Endothelial cell (in vitro differentiated cells): ENCODE data around the gene PAM. TPM values are rescaled to one million over a fixed set of nuclear protein-coding genes. Genes with fewer than 3 reads are reported as not detected.

Experiments used
- DNase-seq: peaks from one replicate; pipeline ENCODE4 v3.0.0; 2021; ENCODE audit warnings: low spot score
- H3K27ac Mint-ChIP-seq: one replicate; pipeline ENCODE4 v1.8.0; 2021; ENCODE audit warnings: mixed read lengths, inconsistent platforms; ENCODE audit not compliant: unreplicated experiment
- H3K27me3 Mint-ChIP-seq: one replicate; pipeline ENCODE4 v1.8.0; 2021; ENCODE audit warnings: mild to moderate bottlenecking, moderate library complexity, mixed read lengths, inconsistent platforms; ENCODE audit not compliant: unreplicated experiment
- H3K36me3 Mint-ChIP-seq: one replicate; pipeline ENCODE4 v1.8.0; 2021; ENCODE audit warnings: mild to moderate bottlenecking, low read depth, mixed read lengths, inconsistent platforms; ENCODE audit not compliant: unreplicated experiment
- H3K4me1 Mint-ChIP-seq: one replicate; pipeline ENCODE4 v1.8.0; 2021; ENCODE audit warnings: mild to moderate bottlenecking, mixed read lengths, inconsistent platforms; ENCODE audit not compliant: unreplicated experiment
- H3K4me3 Mint-ChIP-seq: one replicate; pipeline ENCODE4 v1.8.0; 2021; ENCODE audit warnings: mild to moderate bottlenecking, mixed read lengths, inconsistent platforms; ENCODE audit not compliant: unreplicated experiment
- H3K9me3 Mint-ChIP-seq: one replicate; pipeline ENCODE4 v1.8.0; 2021; ENCODE audit warnings: mixed read lengths, inconsistent platforms; ENCODE audit not compliant: unreplicated experiment
- total RNA-seq: library from RNA; stranded (reverse); fragmentation: NEBNext Ultra II Directional; extraction: Animal tissue kit (Norgen Biotek cat#: 25700); gene quantifications from one replicate; pipeline ENCODE4 v1.2.1, GENCODE V29; 2021; ENCODE audit not compliant: unreplicated experiment
- TF ChIP-seq, protein P1 (sequence below): fragments of 200-600 bp; sonication (generic); IDR thresholded peaks from one replicate; pipeline ENCODE4 v1.5.0; 2021; ENCODE audit warnings: antibody characterized with exemption; ENCODE audit not compliant: unreplicated experiment

Gene PAM
- total RNA-seq, 1 donor from 2014 or later, result 255 TPM

DNA sequence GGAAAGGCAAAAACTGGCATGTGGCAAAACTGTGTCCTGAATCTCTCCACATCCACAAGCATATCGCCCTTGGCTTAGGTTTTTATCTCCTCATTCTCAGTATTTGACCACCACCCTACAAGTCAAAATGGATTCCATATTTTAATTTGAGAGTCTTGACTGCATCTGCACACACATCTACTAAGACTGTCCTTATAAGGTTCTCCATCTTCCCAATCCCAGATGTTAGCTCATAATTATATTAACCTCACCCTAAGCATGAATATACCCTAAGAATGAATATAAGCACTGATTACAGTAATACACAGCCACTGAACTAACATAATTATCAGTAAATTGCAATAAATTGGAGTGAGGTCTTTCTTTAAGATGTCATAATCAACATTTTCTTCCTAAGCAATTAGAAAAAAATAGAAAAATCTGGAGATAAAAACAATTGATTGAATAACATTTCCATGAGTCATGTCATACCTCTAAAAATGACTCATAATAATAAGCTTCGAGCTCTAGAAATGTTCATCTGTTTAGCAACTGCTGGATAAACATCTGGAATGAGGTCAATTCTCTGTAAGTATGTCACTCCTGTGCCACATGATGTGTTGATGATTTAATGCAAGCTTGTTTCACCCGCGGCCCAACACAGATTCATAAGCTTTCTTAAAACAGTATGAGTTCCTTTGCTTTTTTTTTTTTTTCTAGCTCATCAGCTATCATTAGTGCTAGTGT, 39.9 kb upstream of the PAM start:
- TF ChIP-seq, protein P1, sequence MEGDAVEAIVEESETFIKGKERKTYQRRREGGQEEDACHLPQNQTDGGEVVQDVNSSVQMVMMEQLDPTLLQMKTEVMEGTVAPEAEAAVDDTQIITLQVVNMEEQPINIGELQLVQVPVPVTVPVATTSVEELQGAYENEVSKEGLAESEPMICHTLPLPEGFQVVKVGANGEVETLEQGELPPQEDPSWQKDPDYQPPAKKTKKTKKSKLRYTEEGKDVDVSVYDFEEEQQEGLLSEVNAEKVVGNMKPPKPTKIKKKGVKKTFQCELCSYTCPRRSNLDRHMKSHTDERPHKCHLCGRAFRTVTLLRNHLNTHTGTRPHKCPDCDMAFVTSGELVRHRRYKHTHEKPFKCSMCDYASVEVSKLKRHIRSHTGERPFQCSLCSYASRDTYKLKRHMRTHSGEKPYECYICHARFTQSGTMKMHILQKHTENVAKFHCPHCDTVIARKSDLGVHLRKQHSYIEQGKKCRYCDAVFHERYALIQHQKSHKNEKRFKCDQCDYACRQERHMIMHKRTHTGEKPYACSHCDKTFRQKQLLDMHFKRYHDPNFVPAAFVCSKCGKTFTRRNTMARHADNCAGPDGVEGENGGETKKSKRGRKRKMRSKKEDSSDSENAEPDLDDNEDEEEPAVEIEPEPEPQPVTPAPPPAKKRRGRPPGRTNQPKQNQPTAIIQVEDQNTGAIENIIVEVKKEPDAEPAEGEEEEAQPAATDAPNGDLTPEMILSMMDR, result no peak
- H3K4me3 Mint-ChIP-seq, result no peak overlapping the region
- H3K9me3 Mint-ChIP-seq, result no peaks in the 10 kb centered on the region
- H3K27ac Mint-ChIP-seq, result no peak overlapping the region
- no peak for DNase-seq
- H3K4me1 Mint-ChIP-seq, result peaks cover 3% of the 10 kb centered on the region
- peaks cover 2% of the 10 kb centered on the region for H3K27me3 Mint-ChIP-seq
- H3K36me3 Mint-ChIP-seq, result no peaks in the 10 kb centered on the region

DNA sequence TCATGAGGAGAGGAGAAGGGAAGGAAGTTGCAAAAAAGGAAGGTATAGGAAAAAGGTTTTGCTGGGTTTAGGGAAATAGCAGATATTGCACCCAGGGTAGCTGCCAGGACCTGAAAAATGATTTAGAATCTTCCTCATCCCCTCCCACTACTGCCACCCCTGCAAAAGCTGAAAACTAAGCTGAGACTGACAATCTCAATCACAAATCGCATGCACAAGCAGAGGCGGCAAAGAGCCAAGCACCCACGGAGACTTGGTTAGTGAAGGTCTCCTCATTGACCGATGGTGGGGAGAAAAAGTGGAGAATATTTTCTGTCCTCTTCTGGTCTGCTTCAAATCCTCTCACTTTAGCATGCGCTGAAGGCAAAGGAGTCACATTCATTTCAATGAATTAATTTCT, 39.1 kb upstream of the PAM start:
- Mint-ChIP-seq H3K27ac (no peak overlapping the region), H3K4me3 (no peak overlapping the region), H3K36me3 (no peaks in the 10 kb centered on the region), H3K27me3 (peaks cover 2% of the 10 kb centered on the region), H3K9me3 (no peaks in the 10 kb centered on the region), H3K4me1 (peaks cover 3% of the 10 kb centered on the region)
- TF ChIP-seq, protein P1, result no peak
- DNase-seq, result no peak

DNA sequence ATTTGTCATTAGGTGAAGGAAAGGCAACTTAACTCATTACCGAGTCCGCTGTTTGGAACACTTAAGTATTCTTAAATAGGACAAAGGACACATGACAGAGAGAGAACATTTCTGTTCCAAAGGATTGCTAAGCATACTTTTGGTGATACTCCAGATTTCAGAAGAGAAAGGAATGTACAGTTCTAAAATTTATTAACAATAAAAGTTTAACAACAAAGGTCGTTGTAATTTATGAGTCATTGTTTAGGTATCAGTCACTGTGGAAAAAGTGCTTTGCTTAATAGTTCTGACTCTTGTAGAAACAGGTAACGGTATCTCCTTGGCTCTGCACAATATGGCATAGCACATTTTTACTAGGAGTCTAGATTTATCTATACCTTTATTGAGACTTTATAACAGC, 36.3 kb upstream of the PAM start:
- TF ChIP-seq, protein P1, result no peak
- peaks cover 2% of the 10 kb centered on the region for H3K27me3 Mint-ChIP-seq
- H3K9me3 Mint-ChIP-seq, result no peaks in the 10 kb centered on the region
- H3K4me1 Mint-ChIP-seq, result peaks cover 3% of the 10 kb centered on the region
- H3K27ac Mint-ChIP-seq, result no peak overlapping the region
- no peak overlapping the region for H3K4me3 Mint-ChIP-seq
- H3K36me3 Mint-ChIP-seq, result no peaks in the 10 kb centered on the region
- no peak for DNase-seq

DNA sequence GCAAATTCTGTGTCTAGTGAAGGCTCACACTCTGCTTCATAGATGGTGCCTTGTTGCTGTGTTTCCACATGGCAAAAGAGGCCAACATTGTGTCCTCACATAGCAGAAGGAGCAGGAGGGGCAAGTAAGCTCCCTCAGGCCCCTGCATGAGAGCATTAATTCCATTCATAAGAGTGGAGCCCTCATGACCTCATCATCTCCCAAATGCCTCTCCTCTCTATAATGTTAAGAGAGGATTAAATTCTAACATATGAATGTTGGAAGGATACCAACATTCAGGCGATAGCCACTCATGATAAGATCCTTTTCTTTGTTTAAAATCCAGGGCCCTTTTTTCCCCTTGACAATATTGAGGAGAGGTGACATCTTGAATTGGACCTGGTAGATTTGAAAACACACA, 35.2 kb upstream of the PAM start:
- Mint-ChIP-seq H3K27me3 (no peaks in the 10 kb centered on the region), H3K9me3 (no peaks in the 10 kb centered on the region), H3K4me3 (no peak overlapping the region), H3K36me3 (no peaks in the 10 kb centered on the region), H3K4me1 (peaks cover 3% of the 10 kb centered on the region), H3K27ac (no peak overlapping the region)
- TF ChIP-seq, protein P1, result no peak
- DNase-seq, result no peak

DNA sequence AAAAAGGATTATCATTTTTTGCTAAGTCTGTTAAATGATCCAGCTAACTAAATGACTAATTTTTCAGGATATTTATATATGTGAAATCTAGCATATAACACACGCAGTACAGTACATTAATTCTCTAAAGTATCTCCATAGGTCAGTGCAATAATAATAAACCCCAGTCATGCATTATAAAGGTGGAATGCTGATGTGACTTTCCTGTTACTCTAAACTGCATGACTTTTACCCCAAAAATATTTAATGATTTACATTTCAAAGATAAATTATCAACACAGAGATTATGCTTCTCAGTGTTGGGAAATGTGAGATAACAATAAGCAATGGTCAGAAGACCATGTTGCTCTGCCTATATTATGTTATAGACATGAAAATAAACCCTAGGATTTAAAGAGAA, 34.1 kb upstream of the PAM start:
- Mint-ChIP-seq H3K9me3 (no peaks in the 10 kb centered on the region), H3K4me1 (peaks cover 3% of the 10 kb centered on the region), H3K27me3 (no peaks in the 10 kb centered on the region), H3K4me3 (no peak overlapping the region), H3K36me3 (no peaks in the 10 kb centered on the region), H3K27ac (no peak overlapping the region)
- TF ChIP-seq, protein P1, result no peak
- DNase-seq, result no peak
